NAMALWA (cell line): ENCODE results near the gene TMEM126A.
"Not testable (repeated sequence)": the region's sequence is repeated elsewhere in the genome, so short reads cannot be mapped to it uniquely, and the experiment has no call there.

Experiments used
- DNase-seq: peaks from one replicate; pipeline ENCODE4 v3.0.0-alpha.2; 2015; ENCODE audit warnings: low spot score

Gene TMEM126A

DNA sequence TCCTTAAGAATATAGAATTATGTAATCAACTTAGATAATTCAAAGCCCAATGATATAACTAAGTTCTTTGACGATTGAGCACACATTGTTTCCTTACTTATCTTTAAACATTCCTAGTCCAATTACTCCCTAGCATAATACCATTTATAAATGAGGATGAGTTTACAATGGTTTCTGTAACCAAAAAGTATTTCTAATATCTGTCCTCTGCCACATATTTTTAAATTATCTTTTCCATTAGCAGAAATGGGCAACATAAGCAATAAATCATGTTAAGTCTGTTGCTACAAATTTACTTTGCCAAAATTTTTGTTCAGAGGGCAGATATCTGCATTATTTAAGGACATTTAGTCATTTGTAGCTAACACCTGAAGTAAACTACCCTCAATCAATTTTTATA is 10.4 kb downstream of the TMEM126A start:
- no peak for DNase-seq

DNA sequence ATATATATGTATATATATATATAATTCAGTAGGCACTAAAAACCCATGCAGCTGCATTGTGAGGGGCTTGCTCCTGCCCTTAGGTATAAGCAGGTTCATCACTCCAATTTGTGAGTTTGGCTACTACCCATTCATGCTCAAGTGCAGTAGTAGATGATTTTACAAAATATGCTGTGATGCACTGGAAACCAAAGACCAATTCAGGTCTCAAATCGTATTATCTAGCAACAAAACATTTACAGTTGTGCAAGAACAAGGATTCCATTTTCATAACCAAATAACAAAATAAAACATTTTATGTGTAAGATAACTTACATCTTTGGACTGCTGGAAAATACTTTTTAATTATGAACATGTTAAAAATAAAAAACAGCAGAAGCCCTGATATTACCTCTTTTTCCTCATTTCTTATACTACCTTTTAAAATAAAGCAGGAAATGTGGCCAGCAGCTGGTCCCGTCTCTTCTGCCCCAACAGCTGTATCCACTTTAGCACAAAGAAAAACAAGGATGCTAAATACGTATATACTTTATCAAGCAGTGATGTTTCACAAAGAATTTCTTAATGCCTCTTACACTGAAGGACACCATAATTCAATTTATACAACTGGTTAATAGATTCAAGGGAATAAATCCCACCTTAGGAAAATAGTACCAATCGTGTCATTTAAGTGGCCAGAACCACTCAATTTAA is 14.4 kb downstream of the TMEM126A start:
- no peak for DNase-seq

DNA sequence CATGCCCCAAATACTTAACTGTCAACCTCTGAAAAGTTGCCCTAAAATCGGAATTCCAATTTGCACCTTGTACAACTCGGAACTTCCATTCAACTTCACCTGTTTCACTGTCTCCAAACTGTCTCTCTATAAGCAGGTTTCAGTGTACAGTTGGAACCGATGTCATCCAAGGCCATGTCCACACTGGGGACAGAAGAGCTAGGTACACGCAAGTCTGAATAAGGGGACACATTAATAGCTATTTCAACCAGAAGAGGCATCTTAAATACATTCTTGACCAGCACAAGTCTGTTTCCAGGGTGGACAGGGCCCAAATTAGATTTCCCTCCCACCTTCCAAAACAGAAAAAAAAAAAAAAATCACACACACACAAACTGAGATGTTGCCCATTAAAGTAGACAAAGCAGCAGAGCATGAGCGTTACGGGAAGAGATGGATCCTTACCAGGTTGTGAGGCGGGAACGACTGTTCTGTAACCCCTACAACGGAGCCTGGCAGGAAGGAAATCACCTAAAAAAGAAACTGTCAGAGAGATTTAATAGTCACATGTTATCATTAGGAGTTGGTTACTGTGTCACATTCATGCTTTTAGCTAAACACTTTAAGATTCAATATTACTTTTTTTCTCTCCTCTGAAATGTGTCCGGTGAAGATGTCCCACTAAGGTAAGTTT is 15.4 kb downstream of the TMEM126A start:
- peak; percentile 46 for DNase-seq

DNA sequence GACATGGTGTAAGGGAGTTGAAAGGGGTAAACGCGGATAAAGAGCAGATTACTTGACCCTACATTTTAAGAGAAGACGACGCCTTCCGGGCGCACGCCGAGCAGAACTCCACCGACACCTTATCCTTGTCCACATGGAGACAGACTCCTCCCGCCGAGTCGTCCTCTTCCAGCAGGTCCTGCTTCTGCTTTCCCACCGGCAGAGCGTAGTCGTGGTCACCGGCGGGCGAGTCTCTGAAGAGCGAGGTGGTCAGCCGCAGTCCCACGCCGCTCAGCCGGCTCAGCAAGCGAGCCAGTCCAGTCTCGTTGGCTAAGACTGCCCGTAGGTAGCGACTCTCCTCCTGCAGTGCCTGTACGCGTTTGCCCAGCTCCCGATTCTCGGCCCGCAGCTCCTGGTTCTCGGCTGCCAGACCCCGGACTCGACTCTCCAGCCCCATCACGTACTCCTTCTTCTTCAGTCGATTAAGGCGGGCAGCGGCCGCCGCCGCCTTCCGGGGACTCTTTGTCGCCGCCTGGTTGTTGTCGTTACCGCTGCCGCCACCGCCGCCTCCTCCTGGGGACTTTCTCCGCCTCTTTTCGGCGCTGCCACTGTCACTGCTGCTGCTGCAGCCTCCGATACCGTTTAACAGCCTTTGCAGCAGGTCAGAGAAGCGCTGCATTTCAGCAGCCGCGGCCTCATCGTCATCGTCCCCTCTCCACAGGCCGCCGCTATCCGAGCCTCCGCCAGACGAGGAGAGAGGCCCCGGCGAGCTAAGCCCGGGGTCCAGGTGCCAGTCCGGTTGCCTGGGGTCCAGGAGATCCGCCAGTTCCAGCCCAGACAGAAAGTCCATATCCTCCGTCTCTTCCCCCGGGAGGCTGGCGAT is 16.2 kb downstream of the TMEM126A start:
- peak; percentile 90 for DNase-seq

DNA sequence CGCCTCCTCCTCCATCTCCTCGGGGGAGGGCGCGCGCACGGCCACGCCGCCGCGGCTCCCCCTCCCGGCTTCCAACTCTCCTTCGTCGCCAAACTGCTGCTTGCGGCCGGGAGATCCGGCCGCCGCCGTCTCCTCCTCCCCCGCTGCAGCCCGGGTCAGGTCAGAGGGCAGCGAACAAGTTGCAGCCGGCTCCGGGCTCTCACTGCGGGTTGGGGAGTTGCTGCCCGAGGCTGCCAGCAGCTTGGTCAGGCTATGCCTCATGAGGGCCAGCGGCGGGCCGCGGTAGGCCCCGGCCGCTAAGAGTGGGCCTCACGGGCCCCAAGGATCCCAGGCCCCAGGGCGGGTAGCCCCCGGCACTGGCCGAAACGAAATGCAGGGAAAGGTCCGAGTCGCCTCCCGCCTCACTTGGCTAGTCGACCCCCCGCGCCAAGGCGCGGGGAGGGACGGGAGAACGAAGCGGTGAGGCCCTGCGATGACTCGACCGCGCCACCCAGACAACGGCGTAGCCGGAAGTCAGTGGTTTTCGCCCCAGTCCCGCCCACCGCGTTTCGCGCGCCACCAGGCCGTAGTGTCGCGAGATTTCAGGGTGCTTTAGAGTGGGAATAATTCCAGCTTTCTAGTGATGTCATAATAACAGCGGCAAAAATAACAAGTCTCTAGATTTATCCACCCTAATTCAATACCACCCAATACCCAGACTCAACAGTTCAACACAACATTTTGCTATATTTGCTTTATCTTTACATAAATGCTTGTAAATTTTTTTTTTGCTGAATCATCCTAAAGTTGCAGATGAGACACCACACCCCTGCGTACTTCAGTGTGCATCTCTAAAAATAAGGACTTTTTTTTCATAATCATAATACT is 17.1 kb downstream of the TMEM126A start, which contains the start of gene CREBZF:
Gene CREBZF, minus strand, starts transcription at position 515 of the 867 bp plus-strand sequence. Its CDS starts 254 bp downstream, at position 261.
- DNase-seq = peak; percentile 97

DNA sequence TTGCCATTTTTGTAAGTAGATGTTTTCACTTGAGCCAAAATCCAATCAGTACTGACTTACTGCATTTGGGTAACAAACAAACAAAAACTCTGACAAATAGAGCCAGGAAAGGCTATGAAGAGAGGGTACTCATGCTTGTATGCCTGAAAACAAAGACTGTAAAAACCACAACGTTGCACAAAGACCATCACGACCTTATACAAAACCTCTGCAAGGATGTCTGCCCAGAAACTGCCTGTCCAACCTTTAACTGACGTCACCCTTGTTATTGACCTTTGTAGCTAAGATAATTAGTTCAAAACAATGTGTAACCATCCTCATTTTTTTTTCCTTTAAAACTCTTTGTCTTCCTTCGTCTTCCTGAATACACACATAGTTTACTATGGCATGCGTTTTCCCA is 18.0 kb downstream of the TMEM126A start:
- DNase-seq = peak; percentile 43

DNA sequence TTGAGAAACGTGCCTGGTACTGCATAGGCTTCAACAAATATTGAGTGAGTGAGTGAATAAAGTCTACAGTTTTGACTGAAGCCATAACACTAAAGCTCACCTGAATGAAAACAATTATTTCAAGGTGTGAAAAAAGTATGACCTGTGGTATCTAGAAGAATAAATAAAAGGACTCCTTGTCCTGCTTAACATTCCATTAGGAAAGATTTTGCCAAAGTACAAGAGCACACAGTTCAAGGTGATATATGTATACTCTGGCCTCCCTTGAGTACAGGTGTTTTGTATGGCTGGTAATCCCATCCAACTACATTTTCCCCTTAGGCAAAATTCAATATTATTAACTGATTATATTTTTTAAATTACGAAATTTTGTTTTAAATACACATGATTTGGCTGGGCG is 18.9 kb downstream of the TMEM126A start:
- no peak for DNase-seq

DNA sequence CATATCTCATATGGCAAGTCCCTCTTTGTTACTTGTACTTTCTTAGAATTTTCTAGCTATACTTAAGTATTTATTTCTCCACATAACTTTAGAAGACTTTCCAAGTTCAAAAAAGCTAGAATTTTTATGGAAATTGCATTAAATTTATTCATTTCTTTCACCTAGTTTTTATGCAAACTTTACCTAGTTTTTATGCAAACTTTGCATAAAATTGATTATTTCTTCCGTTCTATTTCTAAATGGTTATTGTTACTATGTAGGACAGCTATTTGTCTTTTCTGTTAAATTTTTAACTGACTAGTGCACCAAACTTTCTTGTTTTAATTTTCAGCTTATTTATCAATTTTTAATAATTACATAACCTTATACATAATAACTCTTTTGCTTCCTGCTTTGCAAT is 20.4 kb downstream of the TMEM126A start:
- no peak for DNase-seq

DNA sequence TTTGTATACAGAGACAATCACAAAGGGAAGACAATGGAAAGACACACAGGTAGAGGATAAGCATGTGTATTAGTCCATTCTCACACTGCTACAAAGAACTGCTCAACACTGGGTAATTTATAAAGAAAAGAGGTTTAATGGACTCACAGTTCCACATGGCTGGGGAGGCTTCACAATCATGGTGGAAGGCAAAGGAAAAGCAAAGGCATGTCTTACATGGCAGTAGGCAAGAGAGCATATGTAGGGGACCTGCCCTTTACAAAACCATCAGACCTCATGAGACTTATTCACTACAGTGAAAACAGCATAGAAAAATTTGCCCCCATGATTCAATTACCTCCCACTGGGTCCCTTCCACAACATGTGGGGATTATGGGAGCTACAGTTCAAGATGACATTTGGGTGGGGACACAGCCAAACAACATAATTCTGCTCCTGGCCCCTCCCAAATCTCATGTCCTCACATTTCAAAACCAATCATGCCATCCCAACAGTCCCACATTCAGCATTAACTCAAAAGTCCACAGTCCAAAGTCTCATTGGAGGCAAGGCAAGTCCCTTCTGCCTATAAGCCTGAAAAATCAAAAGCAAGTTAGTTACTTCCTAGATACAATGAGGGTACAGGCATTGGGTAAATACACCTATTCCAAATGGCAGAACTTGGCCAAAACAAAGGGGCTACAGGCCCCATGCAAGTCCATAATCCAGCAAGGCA is 23.3 kb downstream of the TMEM126A start:
- DNase-seq = not testable (repeated sequence)

DNA sequence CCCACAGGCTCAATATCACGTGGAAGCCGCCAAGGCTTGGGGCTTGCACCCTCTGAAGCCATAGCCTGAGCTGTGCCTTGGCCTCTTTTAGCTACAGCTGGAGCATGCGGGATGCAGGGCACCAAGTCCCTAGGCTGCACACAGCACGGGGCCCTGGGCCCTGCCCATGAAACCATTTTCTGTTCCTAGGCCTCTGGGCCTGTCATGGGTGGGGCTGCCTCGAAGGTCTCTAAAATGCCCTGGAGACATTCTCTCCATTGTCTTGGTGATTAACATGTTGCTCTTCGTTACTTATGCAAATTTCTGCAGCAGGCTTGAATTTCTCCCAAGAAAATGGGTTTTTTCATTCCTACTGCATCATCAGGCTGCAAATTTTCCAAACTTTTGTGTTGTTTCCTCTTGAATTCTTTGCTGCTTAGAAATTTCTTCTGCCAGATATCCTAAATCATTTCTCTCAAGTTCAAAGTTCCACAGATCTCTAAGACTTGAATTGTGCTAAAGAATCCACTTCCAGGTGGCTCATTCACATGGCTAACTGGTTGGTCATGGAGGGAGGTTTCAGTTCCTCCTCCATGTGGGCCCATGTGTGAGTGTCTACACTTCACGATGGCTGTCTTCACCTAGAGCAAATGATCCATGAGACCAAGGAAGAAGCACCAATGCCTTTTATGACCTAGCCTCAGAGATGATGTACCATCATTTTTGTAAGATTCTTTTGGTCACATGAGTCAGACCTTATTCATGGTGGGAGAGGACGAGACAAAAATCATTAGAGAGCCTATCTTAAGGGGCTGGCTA is 24.5 kb downstream of the TMEM126A start:
- no peak for DNase-seq

DNA sequence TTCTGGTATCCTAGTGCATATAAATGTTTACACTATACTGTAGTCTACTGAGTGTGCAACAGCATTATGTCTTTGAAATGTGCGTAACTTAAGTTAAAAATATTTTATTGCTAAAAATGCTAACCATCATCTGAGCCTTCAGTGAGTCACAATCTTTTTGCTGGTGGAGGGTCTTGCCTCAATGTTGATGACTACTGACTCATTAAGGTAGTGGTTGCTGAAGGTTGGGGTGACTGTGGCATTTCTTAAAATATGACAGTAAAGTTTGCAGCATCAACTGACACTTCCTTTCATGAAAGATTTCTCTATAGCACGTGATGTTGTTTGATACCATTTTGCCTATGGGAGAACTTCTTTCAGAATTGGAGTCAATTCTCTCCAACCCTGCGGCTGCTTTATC is 25.6 kb downstream of the TMEM126A start:
- DNase-seq = no peak

DNA sequence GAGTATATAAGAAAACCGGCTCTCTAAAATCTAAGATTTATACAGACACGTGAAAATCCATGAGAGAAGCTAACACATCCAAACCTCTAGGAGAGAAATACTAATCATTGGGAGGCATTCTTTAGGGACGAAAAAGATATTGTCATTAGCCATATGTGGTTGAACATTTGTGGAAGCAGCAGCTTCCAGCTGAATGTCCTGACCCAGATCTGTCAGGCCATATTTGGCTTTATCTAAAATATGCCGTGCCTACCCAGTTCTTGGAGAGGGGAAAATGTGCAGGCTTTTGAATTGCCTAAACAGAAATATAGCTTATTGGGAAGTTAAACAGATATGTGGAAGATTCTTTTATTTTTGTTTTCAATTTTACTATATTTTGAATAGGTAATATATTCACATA is 31.8 kb downstream of the TMEM126A start:
- DNase-seq = no peak

DNA sequence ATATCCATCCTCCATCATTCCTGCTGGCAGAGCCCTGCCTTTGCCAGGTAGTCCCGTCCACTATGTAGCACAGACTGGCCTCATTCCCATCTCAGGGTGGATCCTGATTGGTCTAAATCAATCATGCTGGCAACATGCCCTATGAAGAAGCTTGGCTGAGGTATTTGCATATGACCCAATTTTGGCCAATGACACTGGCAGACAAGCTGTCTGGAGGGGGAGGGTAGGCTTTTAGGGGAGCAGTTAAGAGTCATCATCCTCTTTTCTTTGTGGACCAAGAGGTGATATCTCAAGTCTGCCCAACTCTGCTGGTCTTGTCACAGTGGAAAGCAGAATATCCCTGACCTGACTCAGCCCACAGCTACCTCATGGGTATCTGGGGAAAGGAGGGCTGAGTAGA is 33.1 kb downstream of the TMEM126A start:
- no peak for DNase-seq

DNA sequence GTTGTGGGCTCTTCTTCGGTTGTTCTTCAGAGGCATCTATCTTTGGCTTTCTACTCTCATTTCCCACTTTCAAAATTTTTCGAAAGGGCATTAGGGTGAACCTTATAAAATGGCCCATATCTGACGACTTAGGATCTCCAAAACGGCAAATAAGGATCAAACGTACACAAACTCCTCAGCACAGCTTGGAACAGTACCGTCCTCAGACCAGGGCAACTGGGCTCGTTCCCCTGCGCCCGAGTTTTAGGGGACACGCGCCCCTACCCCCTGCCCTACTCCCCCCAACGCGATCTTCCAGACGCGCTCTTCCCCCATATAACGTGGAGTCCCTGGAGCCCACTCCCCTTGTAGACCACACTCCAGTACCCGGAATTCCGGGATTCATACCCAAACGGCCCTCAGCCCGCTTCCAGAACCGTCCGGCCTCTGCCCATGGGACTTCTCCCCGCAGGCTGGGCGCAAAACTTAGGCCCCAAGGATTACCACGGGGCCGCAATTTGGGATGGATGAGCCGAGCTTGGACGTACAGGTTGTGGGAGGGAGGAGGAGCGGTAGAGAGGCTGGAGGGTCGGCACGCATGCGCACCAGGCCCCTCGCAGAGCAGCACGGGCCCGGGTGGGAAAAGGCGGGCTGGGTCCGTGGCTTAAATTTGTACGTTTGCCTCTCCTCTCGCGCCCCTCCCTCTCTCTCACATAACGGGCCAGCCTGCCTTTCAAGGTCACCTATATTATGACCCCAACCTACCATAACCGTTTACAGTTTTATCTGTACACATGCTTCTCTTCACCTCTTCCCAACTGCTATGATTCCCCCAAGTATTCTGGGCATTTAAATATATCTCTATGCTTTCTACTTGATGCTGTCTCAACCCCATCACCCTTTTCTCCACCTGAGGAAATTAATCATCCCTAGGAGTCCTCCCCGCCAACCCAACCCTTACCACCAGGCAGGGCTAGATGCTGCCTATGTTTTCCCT is 34.9 kb downstream of the TMEM126A start:
- peak; percentile 66 for DNase-seq

DNA sequence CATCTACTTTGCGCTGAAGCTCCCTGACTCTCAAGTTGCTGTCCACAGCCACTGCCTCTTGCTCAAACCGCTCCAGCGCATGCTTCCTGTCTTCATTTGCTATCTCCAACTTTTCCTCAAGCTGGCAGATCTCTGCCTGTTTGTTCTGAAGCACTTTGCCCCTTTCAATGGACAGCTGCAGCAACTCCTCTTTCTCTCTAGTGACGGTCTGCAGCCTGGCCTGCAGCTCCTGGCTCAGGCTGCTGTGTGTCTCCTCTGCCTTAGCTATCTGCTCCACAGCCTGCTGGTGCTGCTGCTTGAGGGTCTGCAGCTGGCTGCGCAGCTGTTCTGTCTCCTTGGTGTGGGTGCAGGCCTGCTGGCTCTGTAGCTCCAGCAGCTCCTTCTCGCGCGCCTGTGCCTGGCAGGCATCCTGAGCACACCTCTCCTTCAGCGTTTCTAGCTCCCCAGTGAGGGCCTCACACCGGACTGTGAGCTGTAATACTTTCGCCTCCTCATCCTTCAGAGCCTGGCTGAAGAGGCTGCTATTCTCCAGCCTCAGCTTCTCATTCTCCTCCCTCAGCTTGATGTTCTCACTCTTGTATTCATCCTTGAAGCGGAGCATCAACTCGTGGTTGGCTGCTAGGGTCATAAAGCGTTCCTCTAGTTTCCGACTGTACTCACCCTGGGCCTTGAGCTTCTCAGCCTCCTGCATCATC is 37.5 kb downstream of the TMEM126A start:
- DNase-seq = no peak

DNA sequence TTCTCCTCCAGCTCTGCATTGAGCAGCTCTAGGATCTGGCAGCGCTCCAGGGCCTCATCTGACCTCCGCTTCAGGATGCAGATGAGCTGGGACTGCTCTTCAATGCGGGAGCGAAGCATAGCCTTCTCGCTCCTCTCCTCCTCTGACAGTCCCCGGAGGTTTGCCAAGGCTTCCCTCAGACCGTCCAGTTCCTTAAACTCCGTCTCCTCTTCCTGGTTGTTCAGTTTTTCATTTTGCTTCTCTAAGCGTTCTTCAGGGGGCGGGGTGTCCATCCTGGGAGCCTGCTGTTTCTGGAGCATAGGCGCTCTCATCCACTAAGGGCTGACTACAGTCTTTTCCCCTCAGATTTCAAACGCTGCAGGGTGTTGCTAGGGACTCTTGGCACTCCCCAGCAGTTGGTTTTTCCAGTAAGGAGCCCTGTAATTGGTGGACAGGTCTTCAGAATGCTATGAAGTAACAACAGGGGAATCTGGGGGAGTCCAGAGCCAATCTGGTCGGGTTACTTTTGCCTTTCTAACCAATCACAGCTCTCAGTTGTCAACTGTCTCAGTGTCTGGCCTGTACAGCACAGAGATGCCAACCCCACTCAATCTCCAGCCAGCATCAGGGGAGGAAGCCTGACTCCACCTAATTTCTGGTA is 38.2 kb downstream of the TMEM126A start, which contains the start of gene CCDC89:
Gene CCDC89, minus strand, starts transcription at position 376 of the 640 bp plus-strand sequence. Its CDS starts 65 bp downstream, at position 311.
- DNase-seq = no peak

DNA sequence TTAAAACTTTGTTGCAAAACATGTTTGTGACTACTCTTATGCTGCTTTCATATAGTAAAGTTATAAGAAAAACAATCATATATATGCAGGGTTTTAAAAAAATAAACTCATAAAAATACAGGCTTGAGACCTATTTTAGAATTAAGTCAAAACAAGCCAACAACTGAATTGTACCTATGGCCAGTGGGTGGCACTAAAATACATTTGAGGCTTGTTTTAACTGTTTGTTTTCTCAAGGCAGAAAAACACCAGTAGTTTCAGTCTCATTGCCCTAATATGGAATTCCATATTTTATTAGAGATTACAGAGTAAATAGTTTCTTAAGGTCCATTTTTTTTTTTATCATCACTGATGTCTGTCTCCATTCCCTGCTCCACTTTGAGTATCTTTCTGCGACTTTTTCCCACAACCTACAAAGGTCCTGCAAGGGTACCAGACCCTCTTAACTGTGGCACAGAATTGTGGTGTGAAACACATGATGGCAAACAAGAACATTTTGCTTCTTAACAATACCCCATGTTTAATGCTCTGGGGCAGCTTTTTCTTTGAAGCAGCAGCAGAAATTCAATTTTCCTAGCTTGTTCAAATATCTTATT is 46.7 kb downstream of the TMEM126A start:
- DNase-seq = peak; percentile 49
